Stimulated activated naive CD8-positive, alpha-beta T cell treated with anti-CD3 and anti-CD28 coated beads, Interleukin-15, amount 100 ng/mL, for 72 hours (primary cell): ENCODE measurements around the gene HS6ST2.
"Not testable (repeated sequence)": the region's sequence is repeated elsewhere in the genome, so short reads cannot be mapped to it uniquely, and the experiment has no call there.

Experiments
- ATAC-seq: fragments of 150-1000 bp; cut with Tn5 transposase; 2 replicates; pipeline ENCODE4 v1.10.0; 2021; ENCODE audit warnings: mild to moderate bottlenecking, moderate library complexity
- DNase-seq, 2 donors: peaks; one replicate each; pipeline ENCODE4 v3.0.0; 2021 to 2022
- H3K27ac Mint-ChIP-seq, 2 donors: one replicate each; pipeline ENCODE4 v1.8.0; 2022; ENCODE audit warnings: mild to moderate bottlenecking in 2 of 2, mixed read lengths in 2 of 2, moderate library complexity in 2 of 2
- H3K27me3 Mint-ChIP-seq: one replicate; pipeline ENCODE4 v1.8.0; 2022; ENCODE audit warnings: mixed read lengths
- H3K4me1 Mint-ChIP-seq: one replicate; pipeline ENCODE4 v1.8.0; 2022; ENCODE audit warnings: mild to moderate bottlenecking, mixed read lengths
- H3K4me3 Mint-ChIP-seq, 2 donors: one replicate each; pipeline ENCODE4 v1.8.0; 2022; ENCODE audit warnings: mild to moderate bottlenecking in 2 of 2, mixed read lengths in 2 of 2, moderate library complexity in 1 of 2
- H3K9me3 Mint-ChIP-seq, 2 donors: one replicate each; pipeline ENCODE4 v1.8.0; 2022; ENCODE audit warnings: mixed read lengths in 2 of 2

HS6ST2 gene

GRCh38 chrX:132883358-132883915, 75.0 kb downstream of the HS6ST2 start:
- H3K4me1 Mint-ChIP-seq = no peaks in the 10 kb centered on the region
- ATAC-seq = no peak
- no peak for DNase-seq
- no peaks in the 10 kb centered on the region for H3K9me3 Mint-ChIP-seq
- no peak overlapping the region for H3K4me3 Mint-ChIP-seq
- H3K27me3 Mint-ChIP-seq = no peaks in the 10 kb centered on the region
- no peak overlapping the region for H3K27ac Mint-ChIP-seq

GRCh38 chrX:132880753-132881152, 77.7 kb downstream of the HS6ST2 start:
- not testable (repeated sequence) for H3K9me3 Mint-ChIP-seq, DNase-seq, ATAC-seq, H3K4me1 Mint-ChIP-seq, H3K27me3 Mint-ChIP-seq, H3K4me3 Mint-ChIP-seq, H3K27ac Mint-ChIP-seq

GRCh38 chrX:132877954-132878536, 80.4 kb downstream of the HS6ST2 start:
- no peak for ATAC-seq
- Mint-ChIP-seq H3K4me1 (no peaks in the 10 kb centered on the region), H3K9me3 (no peaks in the 10 kb centered on the region), H3K4me3 (no peak overlapping the region), H3K27ac (peak overlapping the region in 1 of 2 donors; percentile 21), H3K27me3 (no peaks in the 10 kb centered on the region)
- no peak for DNase-seq

- no peak for DNase-seq
- no peaks in the 10 kb centered on the region for H3K27me3 Mint-ChIP-seq
- H3K27ac Mint-ChIP-seq = no peak overlapping the region
- H3K9me3 Mint-ChIP-seq = no peaks in the 10 kb centered on the region
- no peak for ATAC-seq
- no peaks in the 10 kb centered on the region for H3K4me1 Mint-ChIP-seq
- H3K4me3 Mint-ChIP-seq = no peak overlapping the region
Measured at GRCh38 chrX:132876523-132877338, 81.7 kb downstream of the HS6ST2 start.

- Mint-ChIP-seq H3K27me3 (no peaks in the 10 kb centered on the region), H3K27ac (peak overlapping the region in 1 of 2 donors; percentile 45), H3K4me3 (no peak overlapping the region), H3K4me1 (no peaks in the 10 kb centered on the region), H3K9me3 (no peaks in the 10 kb centered on the region)
- DNase-seq (no peak), ATAC-seq (no peak)
Measured at GRCh38 chrX:132875650-132876522, 82.5 kb downstream of the HS6ST2 start.

GRCh38 chrX:132862562-132862961, 95.9 kb downstream of the HS6ST2 start:
- Mint-ChIP-seq H3K4me1 (no peaks in the 10 kb centered on the region), H3K4me3 (no peak overlapping the region), H3K9me3 (peaks cover 0 to 7% of the 10 kb centered on the region in 2 donors), H3K27ac (no peak overlapping the region), H3K27me3 (peaks cover 8% of the 10 kb centered on the region)
- DNase-seq (no peak), ATAC-seq (no peak)

GRCh38 chrX:132861076-132861475, 97.4 kb downstream of the HS6ST2 start:
- ATAC-seq (no peak), DNase-seq (no peak)
- Mint-ChIP-seq H3K27me3 (peaks cover 8% of the 10 kb centered on the region), H3K4me1 (no peaks in the 10 kb centered on the region), H3K9me3 (peaks cover 0 to 7% of the 10 kb centered on the region in 2 donors), H3K4me3 (no peak overlapping the region), H3K27ac (no peak overlapping the region)

- H3K9me3 Mint-ChIP-seq = peaks cover 0 to 7% of the 10 kb centered on the region in 2 donors
- H3K4me1 Mint-ChIP-seq = no peaks in the 10 kb centered on the region
- no peak overlapping the region for H3K4me3 Mint-ChIP-seq
- peak overlapping the region in 1 of 2 donors; percentile 13 for H3K27ac Mint-ChIP-seq
- ATAC-seq (no peak), DNase-seq (no peak)
- peaks cover 8% of the 10 kb centered on the region for H3K27me3 Mint-ChIP-seq
Measured at GRCh38 chrX:132860200-132860599, 98.2 kb downstream of the HS6ST2 start.

GRCh38 chrX:132858018-132858417, 100.4 kb downstream of the HS6ST2 start:
- Mint-ChIP-seq H3K9me3 (peaks cover 0 to 7% of the 10 kb centered on the region in 2 donors), H3K27ac (no peak overlapping the region), H3K4me1 (no peaks in the 10 kb centered on the region), H3K4me3 (no peak overlapping the region), H3K27me3 (peaks cover 8% of the 10 kb centered on the region)
- no peak for ATAC-seq
- no peak for DNase-seq

- Mint-ChIP-seq H3K4me3 (no peak overlapping the region), H3K27me3 (peaks cover 8% of the 10 kb centered on the region), H3K4me1 (no peaks in the 10 kb centered on the region), H3K27ac (no peak overlapping the region), H3K9me3 (peaks cover 0 to 7% of the 10 kb centered on the region in 2 donors)
- no peak for ATAC-seq
- no peak for DNase-seq
Measured at GRCh38 chrX:132855780-132856341, 102.6 kb downstream of the HS6ST2 start.

GRCh38 chrX:132853040-132853439, 105.4 kb downstream of the HS6ST2 start:
- H3K4me1 Mint-ChIP-seq = no peaks in the 10 kb centered on the region
- no peak overlapping the region for H3K27ac Mint-ChIP-seq
- H3K4me3 Mint-ChIP-seq = no peak overlapping the region
- DNase-seq (no peak), ATAC-seq (no peak)
- H3K9me3 Mint-ChIP-seq = no peaks in the 10 kb centered on the region
- H3K27me3 Mint-ChIP-seq = no peaks in the 10 kb centered on the region

GRCh38 chrX:132848296-132848970, 110.0 kb downstream of the HS6ST2 start:
- Mint-ChIP-seq H3K9me3 (no peaks in the 10 kb centered on the region), H3K4me1 (no peaks in the 10 kb centered on the region), H3K27ac (no peak overlapping the region), H3K4me3 (no peak overlapping the region), H3K27me3 (no peaks in the 10 kb centered on the region)
- DNase-seq = no peak
- ATAC-seq = no peak

- DNase-seq (no peak), ATAC-seq (no peak)
- Mint-ChIP-seq H3K4me3 (no peak overlapping the region), H3K27me3 (no peaks in the 10 kb centered on the region), H3K27ac (no peak overlapping the region), H3K4me1 (no peaks in the 10 kb centered on the region), H3K9me3 (no peaks in the 10 kb centered on the region)
Measured at GRCh38 chrX:132843363-132843762, 115.1 kb downstream of the HS6ST2 start.

- Mint-ChIP-seq H3K4me3 (no peak overlapping the region), H3K9me3 (no peaks in the 10 kb centered on the region), H3K27ac (no peak overlapping the region), H3K27me3 (no peaks in the 10 kb centered on the region), H3K4me1 (no peaks in the 10 kb centered on the region)
- no peak for DNase-seq
- no peak for ATAC-seq
Measured at GRCh38 chrX:132842460-132843238, 115.8 kb downstream of the HS6ST2 start.
